OCI-LY3 (cell line): ENCODE results near the gene YY1.

Source experiments
- CTCF ChIP-seq: fragments of 200-600, 300-600 bp; sonication (generic); IDR thresholded peaks from 2 replicates; pipeline ENCODE4 v1.5.1; 2014; ENCODE audit warnings: antibody characterized with exemption, low read length, low read depth
- EZH2phosphoT487 ChIP-seq: fragments of 200-600 bp; shearing (Covaris generic); IDR thresholded peaks from 2 replicates; pipeline ENCODE4 v1.6.1; 2018; ENCODE audit warnings: antibody characterized with exemption, mixed run types, low read depth

DNA sequence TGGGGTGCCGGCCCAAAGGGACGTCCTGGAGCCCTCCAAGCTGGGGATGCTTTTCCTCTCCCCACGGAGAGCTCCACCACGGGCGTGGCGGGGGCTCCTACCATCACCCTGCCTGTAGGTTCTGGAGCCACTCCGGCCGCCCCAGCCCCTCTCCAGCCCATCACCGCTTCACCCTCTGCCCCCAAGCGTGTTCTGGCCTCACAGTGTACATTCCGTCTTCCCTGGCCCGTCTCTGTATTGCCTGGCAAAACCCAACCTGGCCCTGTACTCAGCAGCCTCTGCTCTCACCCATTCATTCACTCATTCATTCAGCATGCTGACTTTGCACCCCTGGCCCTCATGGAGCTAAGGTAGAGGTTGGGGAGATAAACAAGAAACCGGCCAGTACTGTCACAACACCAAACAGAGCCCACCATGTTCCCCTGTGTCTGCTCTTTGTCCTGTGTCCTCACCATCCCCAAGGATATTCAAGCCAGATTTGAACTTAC is 47.0 kb downstream of the YY1 start:
- TF ChIP-seq CTCF = no peak
- no peak for TF ChIP-seq EZH2phosphoT487
